IMR-90 (cell line): ENCODE data around the gene ACACB.

Experiments used
- BHLHE40 ChIP-seq: fragments of 150-350 bp; IDR thresholded peaks from 2 replicates; pipeline ENCODE4 v1.6.1; 2016; ENCODE audit warnings: mild to moderate bottlenecking, low read depth, low read length
- CEBPB ChIP-seq: IDR thresholded peaks from 2 replicates; pipeline ENCODE4 v1.6.1; 2012; ENCODE audit warnings: low read depth, low read length, improper control_type of control experiment
- CHD1 ChIP-seq: IDR thresholded peaks from 2 replicates; pipeline ENCODE4 v1.6.1; 2012; ENCODE audit warnings: low read depth, low read length, improper control_type of control experiment
- CTCF ChIP-seq: conservative IDR thresholded peaks from 2 replicates; pipeline ENCODE4 v1.5.1; 2012; ENCODE audit warnings: mild to moderate bottlenecking, low read depth, low read length, improper control_type of control experiment
- MAFK ChIP-seq: IDR thresholded peaks from 2 replicates; pipeline ENCODE4 v1.6.1; 2012; ENCODE audit warnings: low read depth, low read length, improper control_type of control experiment
- MAZ ChIP-seq: IDR thresholded peaks from 2 replicates; pipeline ENCODE4 v1.6.1; 2012; ENCODE audit warnings: low read depth, mild to moderate bottlenecking, low read length, improper control_type of control experiment, moderate library complexity, borderline replicate concordance
- MXI1 ChIP-seq: IDR thresholded peaks from 2 replicates; pipeline ENCODE4 v1.6.1; 2012; ENCODE audit warnings: low read depth, mild to moderate bottlenecking, low read length, moderate library complexity, borderline replicate concordance
- NFE2L2 ChIP-seq: fragments of 150-350 bp; IDR thresholded peaks from 2 replicates; pipeline ENCODE4 v1.6.1; 2016; ENCODE audit warnings: low read depth, mild to moderate bottlenecking, low read length
- POLR2A ChIP-seq: IDR thresholded peaks from 2 replicates; pipeline ENCODE4 v1.6.1; 2012; ENCODE audit warnings: mild to moderate bottlenecking, low read depth, low read length
- RAD21 ChIP-seq: IDR thresholded peaks from 2 replicates; pipeline ENCODE4 v1.6.1; 2012; ENCODE audit warnings: low read length, improper control_type of control experiment
- RCOR1 ChIP-seq: IDR thresholded peaks from 2 replicates; pipeline ENCODE4 v1.6.1; 2012; ENCODE audit warnings: mild to moderate bottlenecking, low read length, improper control_type of control experiment; ENCODE audit not compliant: insufficient replicate concordance
- RFX5 ChIP-seq: IDR thresholded peaks from 2 replicates; pipeline ENCODE4 v1.8.0; 2012; ENCODE audit warnings: low read depth, mild to moderate bottlenecking, low read length, moderate library complexity
- SMC3 ChIP-seq: fragments of 150-350 bp; IDR thresholded peaks from 2 replicates; pipeline ENCODE4 v1.6.1; 2016; ENCODE audit warnings: low read depth, mild to moderate bottlenecking, antibody characterized with exemption, low read length, moderate library complexity
- USF2 ChIP-seq: fragments of 150-350 bp; IDR thresholded peaks from 2 replicates; pipeline ENCODE4 v1.6.1; 2017; ENCODE audit warnings: mild to moderate bottlenecking, antibody characterized with exemption, low read length, low read depth

GRCh38 chr12:109228664-109229063 is 112.3 kb downstream of the ACACB start:
- TF ChIP-seq CTCF (no peak), USF2 (no peak), POLR2A (no peak), MXI1 (no peak), MAZ (no peak), RAD21 (no peak), RCOR1 (no peak), CEBPB (no peak), SMC3 (no peak), MAFK (no peak), CHD1 (no peak), RFX5 (no peak), BHLHE40 (no peak), NFE2L2 (no peak)
